ENCODE data around the gene NOLC1. TPM values are rescaled to one million over a fixed set of nuclear protein-coding genes. Genes with fewer than 3 reads are reported as not detected.

Gene NOLC1
- total RNA-seq, 1 donor from 2014 or later = 36.2 TPM

GRCh38 chr10:102115775-102116174 is 36.4 kb upstream of the NOLC1 start:
- Mint-ChIP-seq H3K4me1 (ENCODE audit: low read depth) (peaks cover 67% of the 10 kb centered on the region), H3K4me3 (ENCODE audit: unreplicated experiment) (peak overlapping the region; percentile 86), H3K27ac (ENCODE audit: unreplicated experiment) (peak overlapping the region; percentile 99), H3K36me3 (ENCODE audit: low read depth) (peaks cover 3% of the 10 kb centered on the region), H3K27me3 (ENCODE audit: low read depth) (no peaks in the 10 kb centered on the region), H3K9me3 (ENCODE audit: low read depth) (no peaks in the 10 kb centered on the region)
- no peak for DNase-seq (ENCODE audit: low spot score)
- TF ChIP-seq, protein P1, sequence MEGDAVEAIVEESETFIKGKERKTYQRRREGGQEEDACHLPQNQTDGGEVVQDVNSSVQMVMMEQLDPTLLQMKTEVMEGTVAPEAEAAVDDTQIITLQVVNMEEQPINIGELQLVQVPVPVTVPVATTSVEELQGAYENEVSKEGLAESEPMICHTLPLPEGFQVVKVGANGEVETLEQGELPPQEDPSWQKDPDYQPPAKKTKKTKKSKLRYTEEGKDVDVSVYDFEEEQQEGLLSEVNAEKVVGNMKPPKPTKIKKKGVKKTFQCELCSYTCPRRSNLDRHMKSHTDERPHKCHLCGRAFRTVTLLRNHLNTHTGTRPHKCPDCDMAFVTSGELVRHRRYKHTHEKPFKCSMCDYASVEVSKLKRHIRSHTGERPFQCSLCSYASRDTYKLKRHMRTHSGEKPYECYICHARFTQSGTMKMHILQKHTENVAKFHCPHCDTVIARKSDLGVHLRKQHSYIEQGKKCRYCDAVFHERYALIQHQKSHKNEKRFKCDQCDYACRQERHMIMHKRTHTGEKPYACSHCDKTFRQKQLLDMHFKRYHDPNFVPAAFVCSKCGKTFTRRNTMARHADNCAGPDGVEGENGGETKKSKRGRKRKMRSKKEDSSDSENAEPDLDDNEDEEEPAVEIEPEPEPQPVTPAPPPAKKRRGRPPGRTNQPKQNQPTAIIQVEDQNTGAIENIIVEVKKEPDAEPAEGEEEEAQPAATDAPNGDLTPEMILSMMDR (IDR thresholded peaks at IDR 0.05) = no peak

DNA sequence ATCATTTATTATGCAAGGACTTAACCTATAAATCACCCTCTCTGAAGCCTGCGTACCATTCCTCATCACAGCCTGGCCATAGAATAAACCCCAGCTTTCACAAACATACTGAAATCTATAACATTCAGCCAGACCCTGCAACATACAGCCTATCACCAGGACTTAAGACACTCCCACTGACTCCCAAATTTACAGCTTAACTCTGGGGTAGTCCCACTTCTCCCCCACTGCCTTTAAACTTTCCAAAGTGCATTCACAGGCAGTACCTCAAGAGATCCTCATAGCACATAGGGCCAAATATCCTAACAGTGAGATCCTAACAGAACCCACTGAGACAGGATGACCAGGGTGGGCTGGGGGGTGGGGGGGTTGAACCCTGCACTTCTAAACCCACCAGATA is 35.5 kb upstream of the NOLC1 start:
- Mint-ChIP-seq H3K27ac (ENCODE audit: unreplicated experiment) (peak overlapping the region; percentile 99), H3K4me3 (ENCODE audit: unreplicated experiment) (peak overlapping the region; percentile 81), H3K4me1 (ENCODE audit: low read depth) (peaks cover 76% of the 10 kb centered on the region), H3K27me3 (ENCODE audit: low read depth) (no peaks in the 10 kb centered on the region), H3K36me3 (ENCODE audit: low read depth) (no peaks in the 10 kb centered on the region), H3K9me3 (ENCODE audit: low read depth) (no peaks in the 10 kb centered on the region)
- TF ChIP-seq, protein P1 (IDR thresholded peaks at IDR 0.05) = no peak
- DNase-seq (ENCODE audit: low spot score) = no peak

- Mint-ChIP-seq H3K4me1 (ENCODE audit: low read depth) (peaks cover 73% of the 10 kb centered on the region), H3K9me3 (ENCODE audit: low read depth) (no peaks in the 10 kb centered on the region), H3K36me3 (ENCODE audit: low read depth) (no peaks in the 10 kb centered on the region), H3K4me3 (ENCODE audit: unreplicated experiment) (peak overlapping the region; percentile 81), H3K27me3 (ENCODE audit: low read depth) (no peaks in the 10 kb centered on the region), H3K27ac (ENCODE audit: unreplicated experiment) (peak overlapping the region; percentile 99)
- TF ChIP-seq, protein P1 (IDR thresholded peaks at IDR 0.05) = peak; percentile 71
- DNase-seq (ENCODE audit: low spot score) = peak; percentile 95
Observed at GRCh38 chr10:102117391-102118159, 34.6 kb upstream of the NOLC1 start.

DNA sequence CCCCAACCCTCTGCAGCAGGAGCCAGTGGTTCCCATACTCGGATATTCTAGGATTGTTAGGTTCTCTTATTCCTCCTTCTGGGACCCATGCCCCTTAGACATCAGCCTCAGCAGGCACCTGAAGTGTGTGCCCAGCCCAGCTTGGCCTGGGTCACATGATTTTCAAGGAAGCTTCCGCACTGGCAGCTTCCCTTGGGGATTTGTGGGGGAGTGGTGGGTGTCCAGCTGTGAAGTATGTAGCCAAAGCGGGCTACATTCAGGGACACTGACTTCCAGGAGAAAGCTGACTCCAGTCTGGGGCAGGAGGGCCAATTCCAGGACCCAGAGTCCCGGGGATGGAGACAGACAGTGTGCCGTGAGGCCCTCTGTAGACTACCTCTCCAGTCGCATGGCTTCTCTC is 33.3 kb upstream of the NOLC1 start:
- Mint-ChIP-seq H3K4me1 (ENCODE audit: low read depth) (peaks cover 60% of the 10 kb centered on the region), H3K27ac (ENCODE audit: unreplicated experiment) (peak overlapping the region; percentile 99), H3K9me3 (ENCODE audit: low read depth) (no peaks in the 10 kb centered on the region), H3K27me3 (ENCODE audit: low read depth) (no peaks in the 10 kb centered on the region), H3K4me3 (ENCODE audit: unreplicated experiment) (peak overlapping the region; percentile 81), H3K36me3 (ENCODE audit: low read depth) (no peaks in the 10 kb centered on the region)
- no peak for DNase-seq (ENCODE audit: low spot score)
- TF ChIP-seq, protein P1 (IDR thresholded peaks at IDR 0.05) = no peak

GRCh38 chr10:102119417-102120141 is 32.6 kb upstream of the NOLC1 start:
- peaks cover 60% of the 10 kb centered on the region for H3K4me1 Mint-ChIP-seq (ENCODE audit: low read depth)
- no peak for DNase-seq (ENCODE audit: low spot score)
- no peaks in the 10 kb centered on the region for H3K27me3 Mint-ChIP-seq (ENCODE audit: low read depth)
- H3K27ac Mint-ChIP-seq (ENCODE audit: unreplicated experiment) = peak overlapping the region; percentile 99
- H3K4me3 Mint-ChIP-seq (ENCODE audit: unreplicated experiment) = peak overlapping the region; percentile 81
- H3K36me3 Mint-ChIP-seq (ENCODE audit: low read depth) = no peaks in the 10 kb centered on the region
- TF ChIP-seq, protein P1 (IDR thresholded peaks at IDR 0.05) = no peak
- no peaks in the 10 kb centered on the region for H3K9me3 Mint-ChIP-seq (ENCODE audit: low read depth)

Data from chondrocyte (in vitro differentiated cells).